Activated naive CD8-positive, alpha-beta T cell treated with anti-CD3 and anti-CD28 coated beads, Interleukin-2, amount 50 U/mL, for 24 hours (primary cell): Measurements from ENCODE around the gene MPP4.

Experiments
- ATAC-seq: fragments of 150-1000 bp; cut with Tn5 transposase; one replicate; pipeline ENCODE4 v1.10.0; 2021
- DNase-seq: peaks from one replicate; pipeline ENCODE4 v3.0.0; 2021
- H3K27ac Mint-ChIP-seq: one replicate; pipeline ENCODE4 v1.8.0; 2021; ENCODE audit warnings: mild to moderate bottlenecking, mixed read lengths
- H3K27me3 Mint-ChIP-seq: one replicate; pipeline ENCODE4 v1.8.0; 2021; ENCODE audit warnings: mixed read lengths
- H3K36me3 Mint-ChIP-seq: one replicate; pipeline ENCODE4 v1.8.0; 2021; ENCODE audit warnings: low read depth, mixed read lengths
- H3K4me1 Mint-ChIP-seq: one replicate; pipeline ENCODE4 v1.8.0; 2021; ENCODE audit warnings: mixed read lengths
- H3K4me3 Mint-ChIP-seq: one replicate; pipeline ENCODE4 v1.8.0; 2021; ENCODE audit warnings: mild to moderate bottlenecking, moderate library complexity, mixed read lengths
- H3K9me3 Mint-ChIP-seq: one replicate; pipeline ENCODE4 v1.8.0; 2021; ENCODE audit warnings: mixed read lengths

MPP4 gene

GRCh38 chr2:201628545-201628944 lies 69.9 kb downstream of the MPP4 start:
- ATAC-seq (no peak), DNase-seq (no peak)
- H3K27me3 Mint-ChIP-seq, result no peaks in the 10 kb centered on the region
- H3K36me3 Mint-ChIP-seq, result peaks cover 15% of the 10 kb centered on the region
- H3K4me3 Mint-ChIP-seq, result no peak overlapping the region
- no peaks in the 10 kb centered on the region for H3K4me1 Mint-ChIP-seq
- no peaks in the 10 kb centered on the region for H3K9me3 Mint-ChIP-seq
- H3K27ac Mint-ChIP-seq, result no peak overlapping the region

- Mint-ChIP-seq H3K36me3 (peaks cover 5% of the 10 kb centered on the region), H3K27ac (no peak overlapping the region), H3K4me1 (no peaks in the 10 kb centered on the region), H3K9me3 (no peaks in the 10 kb centered on the region), H3K27me3 (no peaks in the 10 kb centered on the region), H3K4me3 (no peak overlapping the region)
- no peak for ATAC-seq
- no peak for DNase-seq
Measured at GRCh38 chr2:201622306-201622970, 76.0 kb downstream of the MPP4 start.

- H3K36me3 Mint-ChIP-seq, result peaks cover 2% of the 10 kb centered on the region
- no peaks in the 10 kb centered on the region for H3K4me1 Mint-ChIP-seq
- DNase-seq (no peak), ATAC-seq (no peak)
- no peaks in the 10 kb centered on the region for H3K27me3 Mint-ChIP-seq
- no peak overlapping the region for H3K4me3 Mint-ChIP-seq
- H3K9me3 Mint-ChIP-seq, result no peaks in the 10 kb centered on the region
- H3K27ac Mint-ChIP-seq, result no peak overlapping the region
Measured at GRCh38 chr2:201621293-201621999, 77.0 kb downstream of the MPP4 start.

GRCh38 chr2:201618744-201619662 lies 79.4 kb downstream of the MPP4 start:
- Mint-ChIP-seq H3K27me3 (peaks cover 2% of the 10 kb centered on the region), H3K4me1 (no peaks in the 10 kb centered on the region), H3K36me3 (no peaks in the 10 kb centered on the region), H3K9me3 (no peaks in the 10 kb centered on the region), H3K27ac (no peak overlapping the region), H3K4me3 (no peak overlapping the region)
- ATAC-seq (no peak), DNase-seq (peak; percentile 10)

- DNase-seq, result no peak
- peaks cover 11% of the 10 kb centered on the region for H3K27me3 Mint-ChIP-seq
- peaks cover 13% of the 10 kb centered on the region for H3K9me3 Mint-ChIP-seq
- ATAC-seq, result no peak
- no peak overlapping the region for H3K27ac Mint-ChIP-seq
- no peak overlapping the region for H3K4me3 Mint-ChIP-seq
- H3K36me3 Mint-ChIP-seq, result no peaks in the 10 kb centered on the region
- no peaks in the 10 kb centered on the region for H3K4me1 Mint-ChIP-seq
Measured at GRCh38 chr2:201608021-201608420, 90.4 kb downstream of the MPP4 start.

GRCh38 chr2:201607568-201607967 lies 90.9 kb downstream of the MPP4 start:
- H3K9me3 Mint-ChIP-seq, result peaks cover 13% of the 10 kb centered on the region
- peaks cover 11% of the 10 kb centered on the region for H3K27me3 Mint-ChIP-seq
- no peak for ATAC-seq
- no peak for DNase-seq
- no peak overlapping the region for H3K4me3 Mint-ChIP-seq
- no peaks in the 10 kb centered on the region for H3K36me3 Mint-ChIP-seq
- no peak overlapping the region for H3K27ac Mint-ChIP-seq
- H3K4me1 Mint-ChIP-seq, result no peaks in the 10 kb centered on the region

GRCh38 chr2:201600906-201601305 lies 97.5 kb downstream of the MPP4 start:
- Mint-ChIP-seq H3K27ac (no peak overlapping the region), H3K36me3 (peaks cover 6% of the 10 kb centered on the region), H3K4me1 (no peaks in the 10 kb centered on the region), H3K9me3 (peaks cover 15% of the 10 kb centered on the region), H3K27me3 (peaks cover 14% of the 10 kb centered on the region), H3K4me3 (no peak overlapping the region)
- DNase-seq (no peak), ATAC-seq (no peak)

GRCh38 chr2:201597397-201597796 lies 101.0 kb downstream of the MPP4 start:
- H3K4me1 Mint-ChIP-seq, result no peaks in the 10 kb centered on the region
- H3K27ac Mint-ChIP-seq, result no peak overlapping the region
- ATAC-seq (no peak), DNase-seq (no peak)
- H3K9me3 Mint-ChIP-seq, result peaks cover 16% of the 10 kb centered on the region
- no peak overlapping the region for H3K4me3 Mint-ChIP-seq
- H3K27me3 Mint-ChIP-seq, result peaks cover 5% of the 10 kb centered on the region
- H3K36me3 Mint-ChIP-seq, result peaks cover 6% of the 10 kb centered on the region
